ENCODE data around the gene NT5C3B.
A peak's percentile ranks its signal among the peaks of the same experiment; 100 is the strongest.
"Not testable (repeated sequence)": the region's sequence is repeated elsewhere in the genome, so short reads cannot be mapped to it uniquely, and the experiment has no call there.

The NT5C3B gene

GRCh38 chr17:41839448-41839847, 3.4 kb upstream of the NT5C3B start:
- DNase-seq (ENCODE audit: low read depth), result not testable (repeated sequence)

- no peak for DNase-seq (ENCODE audit: low read depth)
Measured at GRCh38 chr17:41837761-41838538, 1.9 kb upstream of the NT5C3B start, which contains the start of gene KLHL10. Gene KLHL10, plus strand, starts transcription at chr17:41837825. Its CDS starts 108 bp downstream, at chr17:41837933.

- no peak for DNase-seq (ENCODE audit: low read depth)
Measured at GRCh38 chr17:41836550-41837196, 641 bp upstream of the NT5C3B start.

- no peak for DNase-seq (ENCODE audit: low read depth)
Measured at GRCh38 chr17:41835214-41835799, 725 bp downstream of the NT5C3B start.

- DNase-seq (ENCODE audit: low read depth), result not testable (repeated sequence)
Measured at GRCh38 chr17:41829961-41830360, 6.1 kb downstream of the NT5C3B start.

- DNase-seq (ENCODE audit: low read depth), result no peak
Measured at GRCh38 chr17:41825175-41825845, 10.7 kb downstream of the NT5C3B start.

- no peak for DNase-seq (ENCODE audit: low read depth)
Measured at GRCh38 chr17:41824086-41824485, 11.9 kb downstream of the NT5C3B start.

GRCh38 chr17:41823580-41823979, 12.5 kb downstream of the NT5C3B start:
- DNase-seq (ENCODE audit: low read depth), result no peak

- no peak for DNase-seq (ENCODE audit: low read depth)
Measured at GRCh38 chr17:41823141-41823524, 12.9 kb downstream of the NT5C3B start.

GRCh38 chr17:41822216-41823140, 13.6 kb downstream of the NT5C3B start:
- no peak for DNase-seq (ENCODE audit: low read depth)

GRCh38 chr17:41821776-41822175, 14.3 kb downstream of the NT5C3B start:
- no peak for DNase-seq (ENCODE audit: low read depth)

GRCh38 chr17:41818024-41818423, 18.0 kb downstream of the NT5C3B start:
- no peak for DNase-seq (ENCODE audit: low read depth)

GRCh38 chr17:41816637-41817320, 19.3 kb downstream of the NT5C3B start:
- no peak for DNase-seq (ENCODE audit: low read depth)

GRCh38 chr17:41814195-41814594, 21.8 kb downstream of the NT5C3B start:
- no peak for DNase-seq (ENCODE audit: low read depth)

GRCh38 chr17:41813699-41814124, 22.3 kb downstream of the NT5C3B start:
- DNase-seq (ENCODE audit: low read depth), result no peak

- DNase-seq (ENCODE audit: low read depth), result no peak
Measured at GRCh38 chr17:41813152-41813680, 22.8 kb downstream of the NT5C3B start.

GRCh38 chr17:41812381-41813151, 23.5 kb downstream of the NT5C3B start, which contains the start of gene FKBP10:
Gene FKBP10, plus strand, starts transcription at chr17:41813004. Its CDS starts 31 bp downstream, at chr17:41813035.
- peak; percentile 7 for DNase-seq (ENCODE audit: low read depth)

- peak; percentile 43 for DNase-seq (ENCODE audit: low read depth)
Measured at GRCh38 chr17:41811549-41812380, 24.3 kb downstream of the NT5C3B start, which contains the start of gene P3H4. Gene P3H4, minus strand, starts transcription at chr17:41811949. Its CDS starts 34 bp downstream, at chr17:41811915.
